ENCODE measurements around the gene PIK3IP1.

Gene PIK3IP1

DNA sequence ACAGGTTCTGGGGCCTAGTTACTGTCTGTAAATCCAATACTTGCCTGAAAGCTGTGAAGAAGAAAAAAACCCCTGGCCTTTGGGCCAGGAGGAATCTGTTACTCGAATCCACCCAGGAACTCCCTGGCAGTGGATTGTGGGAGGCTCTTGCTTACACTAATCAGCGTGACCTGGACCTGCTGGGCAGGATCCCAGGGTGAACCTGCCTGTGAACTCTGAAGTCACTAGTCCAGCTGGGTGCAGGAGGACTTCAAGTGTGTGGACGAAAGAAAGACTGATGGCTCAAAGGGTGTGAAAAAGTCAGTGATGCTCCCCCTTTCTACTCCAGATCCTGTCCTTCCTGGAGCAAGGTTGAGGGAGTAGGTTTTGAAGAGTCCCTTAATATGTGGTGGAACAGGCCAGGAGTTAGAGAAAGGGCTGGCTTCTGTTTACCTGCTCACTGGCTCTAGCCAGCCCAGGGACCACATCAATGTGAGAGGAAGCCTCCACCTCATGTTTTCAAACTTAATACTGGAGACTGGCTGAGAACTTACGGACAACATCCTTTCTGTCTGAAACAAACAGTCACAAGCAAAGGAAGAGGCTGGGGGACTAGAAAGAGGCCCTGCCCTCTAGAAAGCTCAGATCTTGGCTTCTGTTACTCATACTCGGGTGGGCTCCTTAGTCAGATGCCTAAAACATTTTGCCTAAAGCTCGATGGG, 13.5 kb downstream of the PIK3IP1 start:
- no peak for DNase-seq (ENCODE audit: low read depth in 2 of 2)

- no peak for DNase-seq (ENCODE audit: low read depth in 2 of 2)
These were observed 14.1 kb downstream of the PIK3IP1 start for GRCh38 chr22:31278151-31278621.

DNA sequence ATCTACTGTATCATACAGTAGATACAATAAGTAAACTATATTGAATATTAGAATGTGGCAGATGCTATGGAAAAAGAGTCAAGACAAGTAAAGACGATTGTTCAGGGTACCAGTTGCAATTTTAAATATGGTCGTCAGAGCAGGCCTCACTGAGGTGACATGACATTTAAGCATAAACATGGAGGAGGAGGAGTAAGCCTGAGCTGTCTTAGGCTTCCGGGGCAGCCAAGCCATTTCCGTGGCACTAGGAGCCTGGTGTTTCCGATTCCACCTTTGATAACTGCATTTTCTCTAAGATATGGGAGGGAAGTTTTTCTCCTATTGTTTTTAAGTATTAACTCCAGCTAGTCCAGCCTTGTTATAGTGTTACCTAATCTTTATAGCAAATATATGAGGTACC, 14.5 kb downstream of the PIK3IP1 start:
- no peak for DNase-seq (ENCODE audit: low read depth in 2 of 2)

DNA sequence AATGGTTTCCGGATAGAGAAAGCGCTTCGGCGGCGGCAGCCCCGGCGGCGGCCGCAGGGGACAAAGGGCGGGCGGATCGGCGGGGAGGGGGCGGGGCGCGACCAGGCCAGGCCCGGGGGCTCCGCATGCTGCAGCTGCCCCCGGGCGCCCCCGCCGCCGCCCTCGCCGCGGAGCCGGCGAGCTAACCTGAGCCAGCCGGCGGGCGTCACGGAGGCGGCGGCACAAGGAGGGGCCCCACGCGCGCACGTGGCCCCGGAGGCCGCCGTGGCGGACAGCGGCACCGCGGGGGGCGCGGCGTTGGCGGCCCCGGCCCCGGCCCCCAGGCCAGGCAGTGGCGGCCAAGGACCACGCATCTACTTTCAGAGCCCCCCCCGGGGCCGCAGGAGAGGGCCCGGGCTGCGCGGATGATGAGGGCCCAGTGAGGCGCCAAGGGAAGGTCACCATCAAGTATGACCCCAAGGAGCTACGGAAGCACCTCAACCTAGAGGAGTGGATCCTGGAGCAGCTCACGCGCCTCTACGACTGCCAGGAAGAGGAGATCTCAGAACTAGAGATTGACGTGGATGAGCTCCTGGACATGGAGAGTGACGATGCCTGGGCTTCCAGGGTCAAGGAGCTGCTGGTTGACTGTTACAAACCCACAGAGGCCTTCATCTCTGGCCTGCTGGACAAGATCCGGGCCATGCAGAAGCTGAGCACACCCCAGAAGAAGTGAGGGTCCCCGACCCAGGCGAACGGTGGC, 15.7 kb downstream of the PIK3IP1 start:
- no peak for DNase-seq (ENCODE audit: low read depth in 2 of 2)

DNA sequence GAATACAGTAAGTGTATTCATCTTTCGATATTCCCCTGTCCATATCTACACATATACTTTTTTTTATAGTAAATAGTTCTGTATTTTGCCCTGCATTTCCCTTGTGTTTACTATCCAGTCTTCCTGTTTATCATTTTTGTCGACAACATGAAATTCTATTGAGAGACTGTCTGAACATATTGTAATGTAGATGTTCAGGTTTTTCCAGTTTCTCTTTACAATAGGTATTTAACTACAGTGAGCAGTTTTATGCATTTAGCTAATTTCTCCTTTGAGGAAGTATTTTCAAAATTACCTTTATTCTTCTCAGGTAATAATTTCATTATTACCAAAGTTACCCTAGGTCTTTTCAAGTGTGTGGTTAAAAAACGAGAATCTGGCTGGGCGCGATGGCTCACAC, 16.7 kb downstream of the PIK3IP1 start:
- DNase-seq (ENCODE audit: low read depth in 2 of 2): no peak

- no peak for DNase-seq (ENCODE audit: low read depth in 2 of 2)
These were observed 17.3 kb downstream of the PIK3IP1 start for GRCh38 chr22:31275018-31275417.

DNA sequence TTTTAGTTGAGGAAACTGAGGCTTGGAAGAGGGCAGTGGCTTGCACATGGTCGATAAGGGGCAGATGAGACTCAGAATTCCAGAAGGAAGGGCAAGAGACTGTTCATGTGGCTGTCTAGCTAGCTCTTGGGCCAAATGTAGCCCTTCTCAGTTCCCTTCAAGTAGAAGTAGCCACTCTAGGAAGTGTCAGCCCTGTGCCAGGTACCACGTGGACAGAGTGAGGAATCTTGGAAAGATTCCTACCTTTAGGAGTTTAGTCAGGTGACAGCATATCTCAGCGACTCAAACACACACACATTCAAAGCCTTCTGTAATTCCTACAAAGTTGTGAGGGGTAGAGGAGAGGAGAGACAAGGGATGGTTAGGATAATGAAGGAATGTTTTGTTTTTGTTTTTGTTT, 18.3 kb downstream of the PIK3IP1 start:
- DNase-seq (ENCODE audit: low read depth in 2 of 2): no peak

- DNase-seq (ENCODE audit: low read depth in 2 of 2): no peak
These were observed 19.5 kb downstream of the PIK3IP1 start for GRCh38 chr22:31272522-31273446.

GRCh38 chr22:31271485-31271884, 20.8 kb downstream of the PIK3IP1 start:
- DNase-seq (ENCODE audit: low read depth in 2 of 2): no peak

- no peak for DNase-seq (ENCODE audit: low read depth in 2 of 2)
These were observed 21.3 kb downstream of the PIK3IP1 start for GRCh38 chr22:31271026-31271425.

DNA sequence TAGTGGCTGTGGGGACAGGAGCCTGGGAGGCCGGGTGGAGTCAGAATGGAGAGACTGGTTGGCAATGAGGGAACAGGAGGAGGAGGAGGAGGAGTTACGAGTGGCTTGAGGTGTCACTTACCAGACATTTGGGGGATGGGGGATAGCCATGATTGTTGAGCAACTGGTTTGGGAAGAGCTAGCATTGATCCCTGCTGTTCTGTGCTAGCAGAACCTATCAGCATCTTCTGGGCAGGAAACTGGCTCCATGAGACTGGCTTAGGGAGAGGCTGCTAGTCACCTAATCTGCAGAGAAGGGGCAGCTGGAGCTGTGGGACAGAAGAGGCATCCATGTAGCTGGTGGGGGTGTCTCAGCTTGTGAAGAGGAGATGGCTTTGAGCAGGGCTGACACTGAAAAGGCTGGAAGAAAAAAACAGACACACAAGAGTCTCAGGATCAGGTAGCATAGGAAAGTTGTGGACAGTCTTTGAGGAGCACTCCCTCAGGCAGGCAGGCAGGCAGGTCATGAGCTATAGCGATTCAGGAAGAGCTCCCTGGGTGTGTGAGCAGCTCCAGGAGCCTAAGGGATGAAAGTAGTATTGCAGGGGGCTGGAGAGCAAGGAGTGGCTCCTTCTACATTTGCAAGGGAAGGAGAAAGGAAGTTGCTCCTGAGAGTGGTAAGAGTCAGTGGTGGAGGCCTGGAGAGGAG, 22.3 kb downstream of the PIK3IP1 start:
- no peak for DNase-seq (ENCODE audit: low read depth in 2 of 2)

- DNase-seq (ENCODE audit: low read depth in 2 of 2): no peak
These were observed 24.0 kb downstream of the PIK3IP1 start for GRCh38 chr22:31268281-31268680.

GRCh38 chr22:31263896-31264640, 28.2 kb downstream of the PIK3IP1 start:
- no peak for DNase-seq (ENCODE audit: low read depth in 2 of 2)

DNA sequence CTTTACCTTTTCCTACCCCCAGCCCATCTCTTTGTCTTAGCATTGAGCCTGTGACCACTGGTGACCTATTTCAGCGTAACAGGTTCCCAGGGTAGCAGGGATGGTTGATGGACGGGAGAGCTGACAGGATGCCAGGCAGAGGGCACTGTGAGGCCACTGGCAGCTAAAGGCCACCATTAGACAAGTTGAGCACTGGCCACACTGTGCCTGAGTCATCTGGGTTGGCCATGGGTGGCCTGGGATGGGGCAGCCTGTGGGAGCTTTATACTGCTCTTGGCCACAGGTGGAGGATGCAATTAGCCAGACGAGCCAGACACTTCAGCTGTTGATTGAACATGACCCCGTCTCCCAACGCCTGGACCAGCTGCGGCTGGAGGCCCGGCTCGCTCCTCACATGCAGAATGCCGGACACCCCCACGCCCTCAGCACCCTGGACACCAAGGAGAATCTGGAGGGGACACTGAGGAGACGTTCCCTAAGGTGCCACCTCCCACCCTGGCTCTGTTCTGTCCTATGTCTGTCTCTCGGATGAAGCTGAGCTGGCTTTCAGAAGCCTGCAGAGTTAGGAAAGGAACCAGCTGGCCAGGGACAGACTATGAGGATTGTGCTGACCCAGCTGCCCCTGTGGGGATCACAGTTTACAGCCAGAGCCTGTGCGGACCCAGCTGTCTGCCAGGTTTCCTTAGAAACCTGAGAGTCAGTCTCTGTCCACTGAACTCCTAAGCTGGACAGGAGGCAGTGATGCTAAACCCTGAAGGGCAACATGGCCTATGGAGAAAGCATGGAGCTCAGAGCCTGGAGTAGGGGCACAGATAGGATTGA, 29.8 kb downstream of the PIK3IP1 start:
- DNase-seq (ENCODE audit: low read depth in 2 of 2): no peak

DNA sequence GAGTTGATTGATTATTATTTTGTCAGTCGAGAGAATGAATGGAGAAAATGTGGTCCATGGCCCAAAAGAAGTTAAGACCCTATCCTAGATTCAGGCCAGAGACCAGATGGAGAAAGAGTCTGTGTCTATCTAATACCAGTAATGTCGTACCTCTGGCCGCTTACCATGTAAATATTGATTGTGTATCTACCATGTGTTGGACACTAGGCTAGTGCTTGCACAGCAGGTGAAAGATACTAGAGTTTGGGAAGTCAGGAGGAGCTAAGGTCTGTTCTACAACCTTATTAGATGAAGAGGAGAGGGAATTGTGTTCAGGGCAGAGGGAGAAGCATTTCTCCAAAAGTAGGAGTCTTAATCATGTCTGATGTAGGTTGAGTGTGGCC, 31.8 kb downstream of the PIK3IP1 start:
- no peak for DNase-seq (ENCODE audit: low read depth in 2 of 2)

GRCh38 chr22:31259798-31260473, 32.4 kb downstream of the PIK3IP1 start:
- no peak for DNase-seq (ENCODE audit: low read depth in 2 of 2)

DNA sequence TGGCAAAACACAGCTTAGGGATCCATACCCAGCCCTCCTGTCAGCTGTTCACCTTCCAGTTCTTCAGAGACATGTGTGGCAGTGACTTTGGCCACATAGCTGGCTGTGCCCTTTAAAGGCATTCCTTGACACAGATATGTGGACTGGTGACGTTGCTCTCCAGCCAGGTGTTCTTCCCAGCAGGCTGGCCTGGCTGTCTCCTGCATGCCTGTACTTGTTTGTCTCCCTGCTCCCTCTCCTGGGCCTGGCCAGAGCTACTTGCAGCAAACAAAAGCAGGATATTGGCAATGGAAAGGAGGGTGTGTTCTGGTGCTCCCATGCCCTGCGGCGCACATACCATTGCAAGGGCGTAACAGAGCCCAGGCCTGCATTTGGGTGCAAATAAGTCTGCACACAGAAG, 38.3 kb downstream of the PIK3IP1 start:
- DNase-seq (ENCODE audit: low read depth in 2 of 2): no peak

DNA sequence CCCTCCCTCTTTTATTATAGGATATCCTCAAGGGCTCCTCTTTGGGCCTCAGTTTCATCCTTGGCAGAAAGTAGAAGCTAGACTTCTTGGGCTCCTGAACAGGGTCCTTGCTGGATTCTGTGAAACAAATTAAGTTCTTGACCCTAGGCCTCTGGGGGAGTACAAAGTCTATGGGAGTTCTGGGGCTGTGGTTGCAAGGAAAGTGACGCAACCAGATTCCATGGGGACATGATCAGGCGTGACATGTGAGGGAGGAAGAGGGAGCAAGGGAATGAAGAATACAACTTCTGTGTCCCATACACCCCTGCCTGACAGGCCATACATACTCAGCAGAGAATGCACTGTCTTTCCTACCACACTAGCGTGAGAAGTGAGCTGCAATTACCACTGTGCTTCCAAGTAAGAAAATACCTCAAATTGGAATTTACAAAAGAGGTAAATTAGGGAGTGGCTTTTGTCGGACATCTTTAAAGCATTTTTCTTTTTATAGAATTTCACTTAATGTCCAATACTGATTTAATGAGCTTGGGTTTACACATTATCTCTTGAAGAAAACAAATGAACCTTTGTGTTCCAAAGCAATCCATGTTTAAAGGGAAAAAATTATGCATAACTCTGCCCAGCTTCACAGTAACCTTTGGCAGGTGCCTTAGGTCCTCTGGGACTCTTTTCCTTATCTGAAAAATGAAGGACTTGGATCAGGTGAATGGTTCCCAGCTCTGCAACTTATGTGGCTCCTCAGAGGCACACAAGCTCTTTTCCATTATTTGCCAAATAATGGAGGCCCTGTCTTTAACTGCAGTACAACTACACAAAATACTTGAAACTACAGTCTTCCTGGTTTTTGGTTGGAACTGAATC, 41.3 kb downstream of the PIK3IP1 start:
- DNase-seq (ENCODE audit: low read depth in 2 of 2): no peak
